HepG2 (cell line): ENCODE results near the gene LIMK2. TPM values are rescaled to one million over a fixed set of nuclear protein-coding genes. Genes with fewer than 3 reads are reported as not detected.
A peak's percentile ranks its signal among the peaks of the same experiment; 100 is the strongest.

Source experiments
- CCDC6 ChIP-seq: sonication (generic); formaldehyde crosslinking; IDR thresholded peaks from 2 replicates; pipeline ENCODE4 v1.8.1; 2022; ENCODE audit warnings: mild to moderate bottlenecking, missing genetic modification reagents, moderate library complexity
- ETV5 ChIP-seq: IDR thresholded peaks from 2 replicates; pipeline ENCODE4 v1.6.1; 2018; ENCODE audit warnings: missing biosample characterization, missing genetic modification reagents, inconsistent platforms, borderline replicate concordance
- FOXP1 ChIP-seq, 2 experiments: fragments of 450-650 bp in 1 of 2; IDR thresholded peaks; 2 replicates each; pipeline ENCODE4 v1.6.1; 2017 to 2018; ENCODE audit warnings: antibody characterized with exemption in 1 of 2
- GATAD2A ChIP-seq: IDR thresholded peaks from 2 replicates; pipeline ENCODE4 v1.6.1; 2016
- HDAC1 ChIP-seq: sonication (generic); formaldehyde crosslinking; IDR thresholded peaks from 2 replicates; pipeline ENCODE4 v1.5.1; 2020; ENCODE audit warnings: mild to moderate bottlenecking, missing genetic modification reagents
- KAT8 ChIP-seq: IDR thresholded peaks from 2 replicates; pipeline ENCODE4 v1.6.1; 2016; ENCODE audit warnings: missing genetic modification reagents, missing compliant biosample characterization
- KDM2A ChIP-seq: sonication (generic); formaldehyde crosslinking; IDR thresholded peaks from 2 replicates; pipeline ENCODE4 v1.4.0; 2020; ENCODE audit warnings: low read depth, missing genetic modification reagents, borderline replicate concordance
- NRL ChIP-seq: sonication (generic); formaldehyde crosslinking; IDR thresholded peaks from 2 replicates; pipeline ENCODE4 v1.5.0; 2020; ENCODE audit warnings: missing genetic modification reagents, mild to moderate bottlenecking, moderate library complexity, borderline replicate concordance
- SOX5 ChIP-seq: IDR thresholded peaks from 2 replicates; pipeline ENCODE4 v1.6.1; 2016; ENCODE audit warnings: borderline replicate concordance
- ZNF263 ChIP-seq: sonication (generic); formaldehyde crosslinking; IDR thresholded peaks from 2 replicates; pipeline ENCODE4 v1.4.0; 2020; ENCODE audit warnings: missing genetic modification reagents
- ZNF331 ChIP-seq: sonication (generic); formaldehyde crosslinking; IDR thresholded peaks from 2 replicates; pipeline ENCODE4 v1.4.0; 2020; ENCODE audit warnings: missing genetic modification reagents
- ZNF687 ChIP-seq: sonication (generic); formaldehyde crosslinking; IDR thresholded peaks from 2 replicates; pipeline ENCODE4 v1.5.1; 2020; ENCODE audit warnings: mild to moderate bottlenecking, missing genetic modification reagents, moderate library complexity
- ZNF782 ChIP-seq: sonication (generic); formaldehyde crosslinking; IDR thresholded peaks from 2 replicates; pipeline ENCODE4 v1.4.0; 2020; ENCODE audit warnings: missing genetic modification reagents, mild to moderate bottlenecking, borderline replicate concordance
- polyA plus RNA-seq, 8 experiments: library from polyadenylated mRNA; depleted of rRNA in 3 of 8; stranded (reverse) in 7 of 8; unstranded in 1 of 8; fragments of >200 nt; fragmentation: Illumina TruSeq in 4 of 8; extraction: Trizol in 4 of 8; gene quantifications; 2 replicates each; pipeline versions ENCODE4 v1.2.1 to v1.2.3, GENCODE V29; 2011 to 2016; ENCODE audit warnings: low read depth in 4 of 8, missing spikeins in 1 of 8, mixed read lengths in 1 of 8; ENCODE audit not compliant: insufficient read depth in 1 of 8
- total RNA-seq, 5 experiments: library from RNA; depleted of rRNA; stranded (reverse); fragments of >200 nt; fragmentation: Illumina TruSeq; extraction: Trizol; gene quantifications; 2 replicates each; pipeline ENCODE4 v1.2.3, GENCODE V29; 2016; ENCODE audit warnings: low read depth in 1 of 5
- TF ChIP-seq, protein P1 (sequence below): sonication (generic); formaldehyde crosslinking; IDR thresholded peaks from 2 replicates; pipeline ENCODE4 v1.5.1; 2020; ENCODE audit warnings: missing genetic modification reagents, mild to moderate bottlenecking, borderline replicate concordance

The LIMK2 gene
- total and polyA plus RNA-seq, 2 of the 13 experiments (the other 11 are each of a cell fraction or from before 2014, with no cell fraction given), result 20.9 to 29.8 TPM

DNA sequence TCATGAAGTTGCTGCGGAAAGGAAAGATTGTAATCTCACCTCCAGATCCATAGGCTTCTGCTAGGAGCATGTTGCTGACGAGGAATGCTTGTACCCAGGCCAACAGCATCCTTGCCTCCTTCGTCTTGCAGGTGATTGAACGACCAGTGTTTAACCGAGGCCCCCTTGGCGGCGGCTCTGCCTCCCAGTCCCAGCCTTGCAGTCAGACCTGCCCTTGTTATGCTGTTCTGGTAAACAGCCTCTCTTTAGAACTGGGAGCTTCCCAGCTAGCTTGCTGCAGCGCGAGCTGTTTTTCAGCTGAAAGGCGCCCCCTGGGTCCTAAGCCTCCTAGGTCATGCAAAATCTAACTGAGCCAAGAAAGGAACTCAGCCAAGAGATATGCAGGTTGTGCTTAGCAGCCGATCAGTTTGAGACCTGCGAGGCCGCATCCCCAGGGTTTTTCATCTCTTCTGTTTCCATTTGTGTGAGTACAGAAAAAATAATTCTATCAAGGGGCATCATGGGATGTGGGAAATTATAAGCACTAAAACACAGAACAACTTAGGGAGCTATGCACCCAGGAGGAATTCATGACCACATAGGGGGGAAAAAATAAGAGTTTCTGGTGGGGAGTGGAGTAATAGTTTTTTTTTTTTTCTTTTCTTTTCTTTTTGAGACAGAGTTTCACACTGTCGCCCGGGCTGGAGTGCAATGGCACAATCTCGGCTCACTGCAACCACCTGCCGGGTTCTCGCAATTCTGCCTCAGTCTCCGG lies 80.3 kb downstream of the LIMK2 start, which contains the start of gene PIK3IP1 (continued):
- TF ChIP-seq ZNF687 (CRISPR knock-in tag) (peak; percentile 71), GATAD2A (CRISPR knock-in tag) (peak; percentile 67), ZNF331 (0 out of 2 replicates have a peak, but pooled peaks have one; percentile 33), HDAC1 (0 out of 2 replicates have a peak, but pooled peaks have one; percentile 32), ETV5 (CRISPR knock-in tag) (peak; percentile 34; the same call in 1 of the 2 replicates), FOXP1 (IDR thresholded peaks at IDR 0.05) (no peak), FOXP1 (CRISPR knock-in tag; IDR thresholded peaks at IDR 0.05) (peak; percentile 75), ZNF263 (no peak), SOX5 (CRISPR knock-in tag) (peak; percentile 13; the same call in 1 of the 2 replicates), ZNF782 (CRISPR knock-in tag) (peak; percentile 63; the same call in 1 of the 2 replicates), CCDC6 (CRISPR knock-in tag) (peak; percentile 58; the same call in 1 of the 2 replicates), NRL (CRISPR knock-in tag) (no peak), KDM2A (CRISPR knock-in tag) (peak; percentile 74; the same call in 1 of the 2 replicates), KAT8 (no peak)
- TF ChIP-seq, protein P1, sequence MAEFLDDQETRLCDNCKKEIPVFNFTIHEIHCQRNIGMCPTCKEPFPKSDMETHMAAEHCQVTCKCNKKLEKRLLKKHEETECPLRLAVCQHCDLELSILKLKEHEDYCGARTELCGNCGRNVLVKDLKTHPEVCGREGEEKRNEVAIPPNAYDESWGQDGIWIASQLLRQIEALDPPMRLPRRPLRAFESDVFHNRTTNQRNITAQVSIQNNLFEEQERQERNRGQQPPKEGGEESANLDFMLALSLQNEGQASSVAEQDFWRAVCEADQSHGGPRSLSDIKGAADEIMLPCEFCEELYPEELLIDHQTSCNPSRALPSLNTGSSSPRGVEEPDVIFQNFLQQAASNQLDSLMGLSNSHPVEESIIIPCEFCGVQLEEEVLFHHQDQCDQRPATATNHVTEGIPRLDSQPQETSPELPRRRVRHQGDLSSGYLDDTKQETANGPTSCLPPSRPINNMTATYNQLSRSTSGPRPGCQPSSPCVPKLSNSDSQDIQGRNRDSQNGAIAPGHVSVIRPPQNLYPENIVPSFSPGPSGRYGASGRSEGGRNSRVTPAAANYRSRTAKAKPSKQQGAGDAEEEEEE (CRISPR knock-in tag), result no peak
